GM11168 (cell line): ENCODE results near the gene NIT2.

ENCODE experiments used
- in situ Hi-C: fragments of 300-500 bp; cut with MboI; formaldehyde crosslinking; loops from one replicate; pipeline ENCODE4 v1.12.0; 2022; ENCODE audit warnings: low sequenced_read_pairs; ENCODE audit not compliant: unreplicated experiment

The NIT2 gene

DNA sequence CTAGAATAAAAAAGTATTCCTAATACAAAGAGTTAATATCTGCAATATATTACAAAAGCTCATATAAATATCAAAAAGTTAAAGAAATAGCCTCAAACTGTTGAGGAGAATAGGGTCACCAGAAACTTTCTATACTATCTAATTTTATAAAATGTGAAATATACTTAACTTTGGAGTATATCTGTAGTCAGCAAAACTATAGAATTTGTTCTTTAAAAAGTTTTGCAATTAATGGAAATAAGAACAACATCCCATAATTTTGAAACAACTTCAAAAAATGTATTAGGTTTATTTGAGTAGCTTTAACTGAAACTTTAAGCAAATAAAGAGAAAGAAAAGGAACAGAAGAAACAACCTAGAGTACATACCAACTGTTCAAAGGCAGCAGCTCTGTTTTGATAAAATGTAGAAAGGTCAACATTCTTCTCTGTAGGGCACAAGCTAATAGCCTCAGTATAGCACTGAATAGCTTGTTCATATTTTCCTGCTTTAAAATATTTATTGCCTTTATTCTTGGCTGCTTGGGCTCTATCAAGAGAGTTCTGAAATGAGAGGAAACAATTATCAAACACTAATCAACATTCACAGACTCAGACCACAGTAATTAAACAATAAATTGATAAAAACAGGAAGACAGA lies 52.0 kb downstream of the NIT2 start:
- in situ Hi-C loops, result no loop called here

- in situ Hi-C loops, result no loop called here
Observed at GRCh38 chr3:100389025-100389424, 54.5 kb downstream of the NIT2 start.

DNA sequence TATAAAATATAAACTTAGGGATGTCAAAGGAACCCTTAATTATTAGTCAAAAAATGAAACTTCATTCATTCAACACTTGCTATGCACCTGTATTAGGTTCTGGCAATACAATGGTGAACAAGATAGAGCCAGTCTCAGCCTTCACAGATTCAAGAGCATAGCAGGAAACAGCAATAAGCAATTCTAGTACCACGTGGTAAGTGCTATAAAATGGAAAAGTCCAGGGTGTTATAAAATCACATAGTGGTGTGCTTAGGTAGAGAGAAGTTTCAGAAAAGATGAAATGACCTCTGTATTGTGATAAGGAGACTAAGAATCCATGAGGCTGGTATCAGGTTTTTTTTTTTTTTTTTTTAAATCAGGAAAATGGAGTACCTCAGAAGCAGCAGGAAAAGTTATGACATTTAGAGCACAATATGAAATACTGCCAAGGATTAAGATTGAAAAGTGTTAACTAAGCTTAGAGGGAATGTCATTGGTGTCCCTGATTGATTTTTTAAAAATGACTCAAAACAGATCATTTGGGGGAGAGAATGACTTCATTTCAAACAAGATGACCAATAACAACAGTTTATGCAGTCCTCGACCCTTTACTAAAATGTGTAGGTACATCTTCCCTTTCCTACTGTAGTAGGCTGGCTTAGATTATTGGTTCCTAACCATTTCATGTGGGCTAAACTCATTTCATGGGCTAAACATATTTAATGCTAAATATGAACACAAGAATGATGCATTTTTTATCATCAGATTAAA lies 61.3 kb downstream of the NIT2 start:
- in situ Hi-C loops, result no loop called here

DNA sequence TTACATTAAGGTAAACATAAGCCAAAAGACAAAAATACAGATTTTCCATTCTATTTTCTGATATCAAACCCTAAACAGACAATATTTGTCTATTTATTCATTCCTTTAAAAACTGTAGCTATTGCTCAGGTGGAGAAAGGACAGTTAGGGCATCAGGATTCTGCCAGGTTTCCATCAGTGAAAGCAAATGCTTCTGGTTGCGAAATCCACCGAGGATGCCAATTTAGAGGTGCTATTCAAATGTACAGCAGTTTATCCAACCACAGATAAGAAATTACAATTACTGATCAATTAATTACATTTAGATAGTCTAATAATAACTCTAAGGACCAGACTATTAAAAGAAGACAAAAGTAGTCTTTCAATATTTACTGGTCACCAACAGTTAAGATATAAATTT lies 62.4 kb downstream of the NIT2 start:
- in situ Hi-C loops, result no loop called here

GRCh38 chr3:100399341-100400071 lies 64.9 kb downstream of the NIT2 start:
- in situ Hi-C loops, result no loop called here

DNA sequence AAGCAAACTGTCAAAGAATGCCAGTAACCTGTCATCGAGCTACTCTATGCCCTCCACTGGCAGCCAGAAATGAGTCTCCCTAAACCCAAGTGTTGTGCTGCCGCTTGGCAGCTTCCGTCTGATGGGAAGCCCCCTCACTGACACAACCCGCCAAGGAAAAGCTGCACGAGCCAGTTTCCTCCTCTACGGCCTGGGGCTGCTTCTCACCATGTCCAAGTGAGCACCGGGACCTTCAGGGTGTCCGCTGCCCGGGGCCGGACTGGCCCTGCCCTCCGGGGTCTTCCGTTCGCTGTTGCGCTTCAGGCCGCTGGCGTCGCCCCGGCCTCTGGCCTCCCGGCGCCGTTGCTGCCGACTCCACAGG lies 65.8 kb downstream of the NIT2 start:
- in situ Hi-C loops, result no loop called here

- in situ Hi-C loops, result no loop called here
Observed at GRCh38 chr3:100400780-100401673, 66.5 kb downstream of the NIT2 start, which contains the start of the genes LNP1 and TOMM70. TSS of gene LNP1 (plus strand) at chr3:100401539. CDS start at chr3:100429730, 28,191 bp downstream. TSS of gene TOMM70 (minus strand) at chr3:100401089. CDS start at chr3:100400949, 140 bp downstream.

DNA sequence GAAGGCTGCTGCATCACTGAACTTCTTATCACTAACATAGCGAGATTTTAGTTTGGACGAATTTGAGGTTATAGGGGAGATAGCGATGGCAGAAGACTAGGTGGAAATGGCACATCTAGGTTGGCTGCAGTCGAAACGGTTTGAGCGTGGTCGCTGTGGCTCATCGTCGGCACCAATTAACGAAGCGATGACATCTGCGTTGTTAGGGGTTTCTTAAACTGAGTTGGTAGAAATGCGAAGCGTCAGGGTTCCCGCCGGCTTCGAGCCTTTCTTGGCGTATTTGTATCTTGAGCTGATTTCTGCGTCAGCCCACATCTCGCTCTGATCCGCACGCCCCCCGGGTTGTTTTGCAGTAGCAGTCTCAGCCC lies 67.1 kb downstream of the NIT2 start:
- in situ Hi-C loops, result no loop called here

GRCh38 chr3:100402256-100402655 lies 67.7 kb downstream of the NIT2 start:
- in situ Hi-C loops, result no loop called here

DNA sequence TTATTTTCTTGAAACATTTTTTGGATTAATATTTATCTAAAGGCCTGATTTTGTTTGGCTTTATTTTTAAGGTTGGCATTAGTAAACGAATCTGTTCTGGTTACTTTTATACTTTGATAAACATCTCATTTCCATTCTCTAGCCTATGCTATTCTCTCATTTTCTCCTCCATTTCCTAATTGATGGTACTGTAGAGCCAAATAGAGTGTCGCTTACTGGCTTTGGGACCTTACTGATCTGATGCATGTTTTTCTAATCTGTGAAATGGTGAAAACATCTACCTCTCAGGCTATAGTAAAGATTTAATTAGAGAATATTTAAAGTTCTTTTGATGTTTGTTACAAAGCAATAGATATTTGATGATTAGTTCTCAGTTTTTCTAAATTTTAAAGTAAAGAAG lies 68.3 kb downstream of the NIT2 start:
- in situ Hi-C loops, result no loop called here

GRCh38 chr3:100403362-100404249 lies 69.0 kb downstream of the NIT2 start:
- in situ Hi-C loops, result no loop called here

GRCh38 chr3:100404250-100404548 lies 69.6 kb downstream of the NIT2 start:
- in situ Hi-C loops, result no loop called here

DNA sequence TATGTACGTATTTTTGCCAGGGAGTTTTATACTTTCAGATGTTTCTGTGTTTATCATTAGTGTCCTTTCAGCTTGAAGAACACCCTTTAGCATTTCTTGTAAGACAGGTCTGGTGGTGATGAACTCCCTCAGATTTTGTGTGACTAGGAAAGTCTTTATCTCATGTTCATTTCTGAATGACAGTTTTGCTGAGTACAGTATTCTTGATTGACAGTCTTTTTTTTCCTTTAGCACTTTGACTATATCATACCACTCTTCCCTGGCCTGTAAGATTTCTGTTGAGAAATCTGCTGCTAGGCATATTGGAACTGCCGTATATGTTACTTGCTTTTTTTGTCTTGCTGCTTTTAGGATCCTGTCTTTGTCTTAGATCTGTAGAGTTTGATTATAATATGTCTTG lies 72.6 kb downstream of the NIT2 start:
- in situ Hi-C loops, result no loop called here

- in situ Hi-C loops, result no loop called here
Observed at GRCh38 chr3:100407977-100408532, 73.5 kb downstream of the NIT2 start.
